IMR-90 (cell line): ENCODE measurements around the gene TBC1D22A. TPM values are rescaled to one million over a fixed set of nuclear protein-coding genes. Genes with fewer than 3 reads are reported as not detected.

Experiments
- ATAC-seq: fragments of 200-7000 bp; cut with Tn5 transposase; 2 replicates; pipeline ENCODE4 v1.9.1; 2020; ENCODE audit warnings: low read depth, mild to moderate bottlenecking, moderate library complexity
- BruUV-seq: library from RNA; stranded (reverse); fragments of 400-500 nt; replicated peaks from 2 replicates; lab custom pipeline; 2021; lab: Mats Ljungman, UMichigan
- CTCF ChIA-PET: fragments of 300-600 bp; formaldehyde crosslinking; extraction: SDS; loops from one replicate; lab custom pipeline; 2021; ENCODE audit warnings: antibody characterized with exemption; lab: Yijun Ruan, JAX
- POLR2A ChIA-PET: fragments of 300-600 bp; sonication (Branson Sonifier 250); formaldehyde crosslinking; loops from one replicate; lab custom pipeline; 2022; ENCODE audit warnings: antibody characterized with exemption; ENCODE audit not compliant: unreplicated experiment; lab: Charles Lee
- DNase-seq: peaks from one replicate; pipeline ENCODE4 v3.0.0; 2013
- H2AFZ ChIP-seq: replicated peaks from 2 replicates; pipeline ENCODE3; 2013; ENCODE audit warnings: low read length, mild to moderate bottlenecking; ENCODE audit not compliant: poor library complexity
- H2AK5ac ChIP-seq: 2 replicates; pipeline ENCODE4 v1.6.1; 2013; ENCODE audit warnings: low read depth, low read length, inconsistent platforms
- H2AK9ac ChIP-seq: replicated peaks from 2 replicates; pipeline ENCODE3; 2013; ENCODE audit warnings: mild to moderate bottlenecking, low read depth, low read length, moderate library complexity; ENCODE audit not compliant: poor library complexity
- H2BK120ac ChIP-seq: 2 replicates; pipeline ENCODE4 v1.6.1; 2013; ENCODE audit warnings: low read depth, low read length, inconsistent platforms
- H2BK15ac ChIP-seq: 3 replicates; pipeline ENCODE4 v1.6.1; 2013; ENCODE audit warnings: low read depth, low read length, inconsistent platforms
- H2BK20ac ChIP-seq: 2 replicates; pipeline ENCODE4 v1.6.1; 2013; ENCODE audit warnings: low read depth, mild to moderate bottlenecking, inconsistent platforms, low read length, moderate library complexity
- H2BK5ac ChIP-seq: 2 replicates; pipeline ENCODE4 v1.6.1; 2013; ENCODE audit warnings: mild to moderate bottlenecking, low read depth, low read length, inconsistent platforms; ENCODE audit not compliant: poor library complexity, severe bottlenecking
- H3K14ac ChIP-seq: replicated peaks from 2 replicates; pipeline ENCODE4 v1.6.1; 2013; ENCODE audit warnings: low read depth, low read length, inconsistent platforms
- H3K18ac ChIP-seq: 2 replicates; pipeline ENCODE4 v1.6.1; 2013; ENCODE audit warnings: low read depth, low read length, control low read depth
- H3K23ac ChIP-seq: 2 replicates; pipeline ENCODE4 v1.6.1; 2013; ENCODE audit warnings: low read depth, low read length, inconsistent platforms
- H3K27ac ChIP-seq: 2 replicates; pipeline ENCODE4 v1.5.1; 2013; ENCODE audit warnings: mild to moderate bottlenecking, control low read depth, low read length; ENCODE audit not compliant: insufficient read depth
- H3K27me3 ChIP-seq: 2 replicates; pipeline ENCODE4 v1.6.1; 2013; ENCODE audit warnings: low read length; ENCODE audit not compliant: control insufficient read depth, insufficient read depth
- H3K36me3 ChIP-seq: 2 replicates; pipeline ENCODE4 v1.6.1; 2013; ENCODE audit warnings: low read length, mixed read lengths; ENCODE audit not compliant: control insufficient read depth, insufficient read depth
- H3K4ac ChIP-seq: 2 replicates; pipeline ENCODE4 v1.6.1; 2013; ENCODE audit warnings: low read depth, low read length, inconsistent platforms
- H3K4me1 ChIP-seq: 2 replicates; pipeline ENCODE4 v1.6.1; 2013; ENCODE audit warnings: low read length, mixed read lengths; ENCODE audit not compliant: control insufficient read depth, insufficient read depth
- H3K4me2 ChIP-seq: 2 replicates; pipeline ENCODE4 v1.6.1; 2013; ENCODE audit warnings: low read depth, mild to moderate bottlenecking, control low read depth, low read length, moderate library complexity
- H3K4me3 ChIP-seq: 2 replicates; pipeline ENCODE4 v1.5.1; 2013; ENCODE audit warnings: low read depth, mild to moderate bottlenecking, control low read depth, low read length, moderate library complexity; ENCODE audit not compliant: insufficient read depth
- H3K56ac ChIP-seq: 2 replicates; pipeline ENCODE4 v1.6.1; 2013; ENCODE audit warnings: low read length, inconsistent platforms; ENCODE audit not compliant: insufficient read depth; ENCODE audit errors: extremely low read depth
- H3K79me1 ChIP-seq, 2 experiments: 2 replicates each; pipeline ENCODE4 v1.6.1; 2013; ENCODE audit warnings: low read length in 2 of 2, inconsistent platforms in 1 of 2, low read depth in 1 of 2
- H3K9ac ChIP-seq: 2 replicates; pipeline ENCODE4 v1.6.1; 2013; ENCODE audit warnings: low read depth, low read length, control low read depth
- H3K9me1 ChIP-seq: 2 replicates; pipeline ENCODE4 v1.6.1; 2013; ENCODE audit warnings: low read length, inconsistent platforms; ENCODE audit not compliant: insufficient read depth
- H3K9me3 ChIP-seq: 2 replicates; pipeline ENCODE4 v1.6.1; 2013; ENCODE audit warnings: low read length; ENCODE audit not compliant: control insufficient read depth, insufficient read depth
- H4K20me1 ChIP-seq: 2 replicates; pipeline ENCODE4 v1.6.1; 2013; ENCODE audit warnings: low read length, inconsistent platforms; ENCODE audit not compliant: insufficient read depth
- H4K5ac ChIP-seq: 2 replicates; pipeline ENCODE4 v1.6.1; 2013; ENCODE audit warnings: mild to moderate bottlenecking, low read depth, low read length, control low read depth
- H4K8ac ChIP-seq, 2 experiments: 2 replicates each; pipeline ENCODE4 v1.6.1; 2013; ENCODE audit warnings: low read depth in 2 of 2, low read length in 2 of 2, control low read depth in 1 of 2, inconsistent platforms in 1 of 2
- H4K91ac ChIP-seq: 2 replicates; pipeline ENCODE4 v1.6.1; 2013; ENCODE audit warnings: low read depth, low read length, inconsistent platforms; ENCODE audit not compliant: insufficient read depth
- BHLHE40 ChIP-seq: fragments of 150-350 bp; IDR thresholded peaks from 2 replicates; pipeline ENCODE4 v1.6.1; 2016; ENCODE audit warnings: mild to moderate bottlenecking, low read depth, low read length
- CEBPB ChIP-seq: IDR thresholded peaks from 2 replicates; pipeline ENCODE4 v1.6.1; 2012; ENCODE audit warnings: low read depth, low read length, improper control_type of control experiment
- CHD1 ChIP-seq: IDR thresholded peaks from 2 replicates; pipeline ENCODE4 v1.6.1; 2012; ENCODE audit warnings: low read depth, low read length, improper control_type of control experiment
- CTCF ChIP-seq: conservative IDR thresholded peaks from 2 replicates; pipeline ENCODE4 v1.5.1; 2012; ENCODE audit warnings: mild to moderate bottlenecking, low read depth, low read length, improper control_type of control experiment
- ELK1 ChIP-seq: fragments of 150-350 bp; IDR thresholded peaks from 2 replicates; pipeline ENCODE4 v1.6.1; 2016; ENCODE audit warnings: low read depth, mild to moderate bottlenecking, low read length, moderate library complexity, borderline replicate concordance
- FOS ChIP-seq: fragments of 150-350 bp; IDR thresholded peaks from 2 replicates; pipeline ENCODE4 v1.6.1; 2016; ENCODE audit warnings: low read depth, low read length
- MAFK ChIP-seq: IDR thresholded peaks from 2 replicates; pipeline ENCODE4 v1.6.1; 2012; ENCODE audit warnings: low read depth, low read length, improper control_type of control experiment
- MAZ ChIP-seq: IDR thresholded peaks from 2 replicates; pipeline ENCODE4 v1.6.1; 2012; ENCODE audit warnings: low read depth, mild to moderate bottlenecking, low read length, improper control_type of control experiment, moderate library complexity, borderline replicate concordance
- MXI1 ChIP-seq: IDR thresholded peaks from 2 replicates; pipeline ENCODE4 v1.6.1; 2012; ENCODE audit warnings: low read depth, mild to moderate bottlenecking, low read length, moderate library complexity, borderline replicate concordance
- NFE2L2 ChIP-seq: fragments of 150-350 bp; IDR thresholded peaks from 2 replicates; pipeline ENCODE4 v1.6.1; 2016; ENCODE audit warnings: low read depth, mild to moderate bottlenecking, low read length
- POLR2A ChIP-seq: IDR thresholded peaks from 2 replicates; pipeline ENCODE4 v1.6.1; 2012; ENCODE audit warnings: mild to moderate bottlenecking, low read depth, low read length
- RAD21 ChIP-seq: IDR thresholded peaks from 2 replicates; pipeline ENCODE4 v1.6.1; 2012; ENCODE audit warnings: low read length, improper control_type of control experiment
- RCOR1 ChIP-seq: IDR thresholded peaks from 2 replicates; pipeline ENCODE4 v1.6.1; 2012; ENCODE audit warnings: mild to moderate bottlenecking, low read length, improper control_type of control experiment; ENCODE audit not compliant: insufficient replicate concordance
- RFX5 ChIP-seq: IDR thresholded peaks from 2 replicates; pipeline ENCODE4 v1.8.0; 2012; ENCODE audit warnings: low read depth, mild to moderate bottlenecking, low read length, moderate library complexity
- SMC3 ChIP-seq: fragments of 150-350 bp; IDR thresholded peaks from 2 replicates; pipeline ENCODE4 v1.6.1; 2016; ENCODE audit warnings: low read depth, mild to moderate bottlenecking, antibody characterized with exemption, low read length, moderate library complexity
- USF2 ChIP-seq: fragments of 150-350 bp; IDR thresholded peaks from 2 replicates; pipeline ENCODE4 v1.6.1; 2017; ENCODE audit warnings: mild to moderate bottlenecking, antibody characterized with exemption, low read length, low read depth
- WGBS, 2 experiments: methylation state at CpG; one replicate each; pipeline versions ENCODE4 v1.1.5 to v1.1.7; 2013; ENCODE audit warnings: missing lambda C conversion rate in 2 of 2; ENCODE audit not compliant: insufficient read length in 1 of 2; ENCODE audit errors: extremely low coverage in 2 of 2; 5-methylcytosine and 5-hydroxymethylcytosine counted together
- dilution Hi-C: fragments of 300-500 bp; cut with HindIII; formaldehyde crosslinking; loops from one replicate; pipeline ENCODE4 v1.14.3; 2018; ENCODE audit warnings: low sequenced_read_pairs; ENCODE audit not compliant: unreplicated experiment
- in situ Hi-C: fragments of 300-500 bp; cut with MboI; formaldehyde crosslinking; loops from 3 replicates; pipeline ENCODE4 v1.14.3; 2019; ENCODE audit warnings: low sequenced_read_pairs, inconsistent platforms, mixed read lengths
- intact Hi-C: fragments of 100-400 bp; cut with micrococcal nuclease; formaldehyde crosslinking; loops from 2 replicates; pipeline ENCODE4 v1.10.0; 2022
- polyA plus RNA-seq, 3 experiments: library from polyadenylated mRNA; depleted of rRNA; stranded (reverse); fragments of >200 nt; gene quantifications; 2 replicates each; pipeline ENCODE4 v1.2.3, GENCODE V29; 2012; ENCODE audit warnings: low replicate concordance in 1 of 3
- total RNA-seq: library from RNA; depleted of rRNA; stranded (reverse); fragments of >200 nt; gene quantifications from 2 replicates; pipeline ENCODE4 v1.2.3, GENCODE V29; 2012

The TBC1D22A gene
- total and polyA plus RNA-seq, 2 of the 4 experiments (the other 2 are of a cell fraction): 9.0 to 16.7 TPM

- ChIA-PET CTCF (no interaction called here), POLR2A (no interaction called here)
- Histone ChIP-seq H2BK120ac (no peak overlapping the region), H2BK5ac (no peak overlapping the region), H4K20me1 (peaks cover 5% of the 10 kb centered on the region; the same call in 1 of the 2 replicates), H4K91ac (no peak overlapping the region), H3K9me3 (no peaks in the 10 kb centered on the region), H3K36me3 (peaks cover 9% of the 10 kb centered on the region), H2AK9ac (no peak overlapping the region), H3K23ac (no peak overlapping the region), H2AK5ac (no peak overlapping the region), H3K56ac (no peak overlapping the region), H3K27me3 (no peaks in the 10 kb centered on the region), H3K14ac (no peak overlapping the region), H3K9ac (no peak overlapping the region), H3K18ac (no peak overlapping the region), H4K5ac (no peak overlapping the region), H3K79me1 (peaks cover 3% of the 10 kb centered on the region in 2 experiments; a peak in 1 of 4 replicates), H3K4me2 (no peak overlapping the region), H3K4me1 (no peaks in the 10 kb centered on the region), H3K27ac (no peak overlapping the region), H2BK20ac (no peak overlapping the region), H3K4me3 (no peak overlapping the region), H2BK15ac (no peak overlapping the region), H4K8ac (no peak overlapping the region), H3K9me1 (peaks cover 9% of the 10 kb centered on the region; the same call in 1 of the 2 replicates), H2AFZ (no peak overlapping the region), H3K4ac (no peak overlapping the region)
- DNase-seq (no peak), ATAC-seq (no peak)
- intact Hi-C loops (no loop called here), dilution Hi-C loops (no loop called here), in situ Hi-C loops (no loop called here)
- no TSS peak for BruUV-seq
- TF ChIP-seq NFE2L2: no peak
- TF ChIP-seq MAFK: no peak
- TF ChIP-seq ELK1: no peak
- TF ChIP-seq RAD21: no peak
- no peak for TF ChIP-seq CTCF
- TF ChIP-seq CEBPB: no peak
- TF ChIP-seq USF2: no peak
- no peak for TF ChIP-seq POLR2A
- no peak for TF ChIP-seq MAZ
- no peak for TF ChIP-seq BHLHE40
- no peak for TF ChIP-seq SMC3
- no peak for TF ChIP-seq MXI1
- TF ChIP-seq RCOR1: no peak
- TF ChIP-seq FOS: no peak
- TF ChIP-seq RFX5: no peak
- no peak for TF ChIP-seq CHD1
- WGBS, 2 experiments: 88% methylated on average over 4 of the region's 19 CpGs; no CpG with 5 or more reads in 1 of the 2 experiments
Measured at GRCh38 chr22:47064016-47064415, 301.6 kb downstream of the TBC1D22A start.
